NCI-H526 (cell line): ENCODE results near the gene TMEM184A.

Experiments
- DNase-seq, 2 experiments: peaks; one replicate each; lab custom pipeline; 2025; lab: John Stamatoyannopoulos, UW

The TMEM184A gene

DNA sequence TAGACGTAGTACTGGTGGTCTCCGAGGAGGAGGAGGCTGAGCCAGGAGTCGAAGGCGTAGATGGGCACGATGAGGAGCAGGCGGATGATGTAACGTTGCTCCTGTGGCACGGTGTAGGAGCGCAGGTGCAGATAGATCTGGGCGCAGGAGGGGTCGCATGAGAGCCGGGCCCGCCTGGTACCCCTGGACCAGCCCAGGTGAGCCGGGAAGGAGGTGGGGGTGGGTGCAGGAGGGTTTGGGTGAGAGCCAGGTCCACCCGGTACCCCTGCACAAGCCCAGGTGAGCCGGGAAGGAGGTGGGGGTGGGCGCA, 5.2 kb downstream of the TMEM184A start:
- DNase-seq = no peak

DNA sequence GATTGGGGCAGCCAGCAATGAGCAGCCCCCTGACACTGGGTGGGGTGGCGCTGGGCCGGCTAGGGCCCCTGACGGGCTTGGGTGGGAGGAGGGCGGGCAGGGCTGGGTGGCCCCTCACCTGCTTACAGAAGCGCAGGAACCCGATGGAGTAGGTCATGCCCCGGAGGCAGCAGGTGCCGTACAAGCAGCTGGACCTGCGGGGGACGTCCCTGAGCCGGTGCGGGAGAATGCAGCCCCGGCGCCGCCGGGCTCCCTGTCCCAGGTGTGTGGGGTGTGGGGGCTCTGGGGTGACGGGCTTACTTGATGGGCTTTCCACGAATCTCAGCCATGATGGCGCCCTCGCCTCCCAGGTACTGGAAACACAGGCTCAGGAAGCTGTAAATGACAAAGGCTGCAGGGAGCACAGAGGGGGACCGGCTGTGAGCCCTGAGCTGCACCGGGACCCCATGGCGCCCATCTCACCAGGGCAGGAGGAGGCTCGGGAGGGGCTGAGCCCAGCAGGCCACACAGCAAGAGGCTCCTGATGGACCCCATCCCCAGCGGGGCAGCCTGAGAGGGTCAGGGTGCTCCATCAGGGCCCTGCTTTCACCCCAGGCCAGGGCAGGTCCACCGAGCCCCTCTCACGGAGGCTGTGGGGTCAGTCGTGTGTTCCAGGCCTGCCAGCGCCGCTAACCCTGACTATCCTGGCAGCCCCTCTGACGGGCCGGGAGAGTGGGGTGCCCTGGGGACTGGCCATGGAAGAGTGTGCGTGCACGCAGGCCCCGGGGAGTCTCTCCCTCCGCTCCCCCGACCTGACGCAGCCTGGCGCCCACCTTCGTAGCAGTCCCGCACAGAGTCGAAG, 5.8 kb downstream of the TMEM184A start:
- DNase-seq = no peak

DNA sequence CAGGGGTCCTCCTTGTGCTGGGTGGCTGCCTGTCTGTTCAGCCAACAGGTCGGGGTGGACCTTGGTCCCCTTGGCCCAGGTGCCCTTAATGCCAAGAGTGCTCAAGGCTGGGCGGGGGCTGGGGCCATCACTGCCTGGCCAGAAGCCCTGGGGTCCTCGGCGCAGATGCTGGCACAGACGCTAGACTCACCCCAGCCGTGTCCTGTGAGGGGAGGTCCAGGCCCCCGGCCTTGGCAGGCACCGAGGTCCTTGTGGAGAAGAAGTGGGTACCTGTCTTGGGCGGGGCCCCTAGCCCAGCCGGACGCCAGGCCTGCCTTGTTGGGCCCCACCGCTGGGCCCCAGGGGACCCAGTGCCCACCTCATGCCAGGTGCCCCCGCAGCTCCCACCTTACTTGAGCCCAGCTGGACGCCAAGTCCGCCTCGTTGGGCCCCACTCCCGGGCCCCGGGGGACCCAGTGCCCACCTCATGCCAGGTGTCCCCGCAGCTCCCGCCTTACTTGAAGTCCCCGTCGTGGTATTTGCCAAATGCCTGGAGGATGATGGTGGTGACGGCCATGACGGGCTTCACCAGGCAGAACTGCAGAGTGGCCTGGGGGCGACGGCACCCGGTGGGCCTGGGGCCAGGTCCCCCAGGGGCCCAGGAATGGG, 6.5 kb downstream of the TMEM184A start:
- no peak for DNase-seq

DNA sequence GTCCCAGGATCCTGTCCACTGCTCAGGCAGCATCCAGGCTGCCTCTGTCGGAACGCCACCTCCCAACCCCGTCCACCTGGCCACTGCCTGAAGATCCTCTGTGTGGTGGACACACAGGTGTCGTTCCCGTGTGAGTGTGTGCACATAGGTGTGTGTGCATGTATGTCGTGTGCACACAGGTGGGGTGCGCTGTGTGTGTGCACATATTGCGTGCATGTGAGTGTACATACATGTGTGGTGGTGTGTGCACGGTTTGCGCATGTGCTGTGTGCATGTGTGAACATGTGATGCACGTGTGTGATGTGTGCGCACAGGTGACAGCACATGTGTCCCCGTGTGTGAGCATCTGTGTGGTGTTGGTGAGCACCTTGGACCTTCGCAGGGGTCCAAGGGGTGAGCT, 7.1 kb downstream of the TMEM184A start:
- DNase-seq = no peak

DNA sequence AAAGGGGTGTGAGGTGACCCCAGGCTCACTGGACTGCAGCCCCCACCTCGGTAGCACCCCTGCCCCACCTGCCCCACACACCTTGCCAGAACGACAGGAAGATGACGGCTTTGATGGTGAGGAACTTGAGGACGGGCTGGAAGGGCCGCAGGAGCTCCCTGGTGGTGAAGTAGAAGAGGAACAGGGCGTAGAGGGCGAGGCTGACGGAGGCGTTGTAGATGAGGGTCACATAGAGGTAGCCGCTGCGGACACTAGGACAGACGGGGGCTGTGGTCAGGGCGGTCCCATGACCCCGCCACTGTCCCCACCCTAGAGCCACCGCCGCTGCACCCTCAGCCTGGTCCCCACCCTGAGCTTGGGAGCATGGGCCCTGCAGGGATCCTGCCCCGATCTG, 7.6 kb downstream of the TMEM184A start:
- DNase-seq = no peak

DNA sequence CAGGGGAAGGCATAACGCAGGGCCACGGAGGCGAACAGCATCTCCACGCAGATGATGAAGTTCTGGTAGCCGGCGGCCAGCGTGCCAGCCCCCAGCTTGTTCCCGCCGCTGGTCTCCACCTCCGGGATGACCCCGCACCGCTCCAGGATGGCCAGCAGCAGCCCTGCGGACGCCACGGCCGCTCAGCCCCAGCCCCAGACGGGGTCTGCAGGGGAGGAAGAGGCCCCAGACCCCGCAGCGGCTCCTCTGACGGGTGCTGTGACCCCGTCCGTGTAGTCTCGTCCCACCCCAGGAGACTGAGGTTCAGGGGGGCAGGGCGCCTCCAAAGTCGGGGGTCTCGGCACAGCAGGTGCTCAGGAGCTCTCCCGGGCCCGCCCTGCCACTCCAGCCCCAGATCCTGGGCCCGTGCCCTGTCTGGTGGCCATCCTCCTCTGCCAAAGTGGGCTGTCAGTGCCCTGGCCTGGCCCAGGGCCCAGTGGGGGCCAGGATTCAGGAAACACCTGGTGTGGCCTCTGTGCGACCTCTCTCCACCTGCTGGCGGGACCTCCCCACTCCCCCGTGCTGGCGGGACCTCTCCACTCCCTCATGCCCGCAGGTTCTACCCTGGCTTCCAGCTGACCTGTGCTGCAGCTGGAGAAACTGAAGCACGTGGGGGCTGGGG, 8.1 kb downstream of the TMEM184A start:
- DNase-seq = no peak

DNA sequence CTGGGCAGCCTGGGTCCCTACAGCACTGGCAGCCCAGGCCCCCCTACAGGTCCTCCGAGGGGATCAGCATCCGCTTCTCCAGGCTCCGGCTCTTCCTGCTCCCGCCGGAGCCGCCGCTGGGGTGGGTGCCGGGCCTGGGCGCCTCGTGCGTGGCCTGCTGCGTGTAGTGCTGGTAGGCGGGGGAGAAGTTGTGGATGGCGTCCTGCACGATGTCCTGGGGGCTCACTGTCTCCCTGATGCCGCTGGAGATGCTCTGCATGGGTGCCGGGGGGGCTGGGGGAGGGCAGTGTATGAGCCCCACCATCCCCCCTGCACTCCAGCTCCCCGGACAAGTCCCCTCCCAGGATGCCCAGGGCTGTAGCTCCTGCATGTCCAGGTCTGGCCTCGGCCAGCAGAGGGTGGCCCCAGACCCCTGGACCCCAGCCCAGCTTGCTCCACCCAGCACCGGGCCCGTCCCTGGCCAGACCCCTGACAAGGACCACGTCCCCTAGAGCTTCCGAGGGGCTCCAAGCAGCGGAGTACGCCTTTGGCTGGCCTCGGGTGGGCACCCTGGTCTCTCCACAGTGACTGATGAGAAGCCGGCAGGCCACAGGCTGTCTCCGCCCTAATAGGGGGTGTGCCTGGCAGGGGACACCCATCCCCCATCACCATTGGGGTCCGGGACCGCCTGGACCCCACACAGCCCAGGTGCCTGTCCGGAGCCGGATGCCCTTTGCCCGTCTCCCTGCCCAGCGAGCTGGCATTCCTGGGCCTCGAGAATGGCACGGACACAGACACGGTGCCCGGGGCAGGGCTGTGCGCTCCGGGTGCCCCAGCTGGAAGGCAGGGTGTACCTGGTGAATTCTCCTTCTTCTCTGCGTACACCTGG, 8.9 kb downstream of the TMEM184A start:
- DNase-seq = no peak

DNA sequence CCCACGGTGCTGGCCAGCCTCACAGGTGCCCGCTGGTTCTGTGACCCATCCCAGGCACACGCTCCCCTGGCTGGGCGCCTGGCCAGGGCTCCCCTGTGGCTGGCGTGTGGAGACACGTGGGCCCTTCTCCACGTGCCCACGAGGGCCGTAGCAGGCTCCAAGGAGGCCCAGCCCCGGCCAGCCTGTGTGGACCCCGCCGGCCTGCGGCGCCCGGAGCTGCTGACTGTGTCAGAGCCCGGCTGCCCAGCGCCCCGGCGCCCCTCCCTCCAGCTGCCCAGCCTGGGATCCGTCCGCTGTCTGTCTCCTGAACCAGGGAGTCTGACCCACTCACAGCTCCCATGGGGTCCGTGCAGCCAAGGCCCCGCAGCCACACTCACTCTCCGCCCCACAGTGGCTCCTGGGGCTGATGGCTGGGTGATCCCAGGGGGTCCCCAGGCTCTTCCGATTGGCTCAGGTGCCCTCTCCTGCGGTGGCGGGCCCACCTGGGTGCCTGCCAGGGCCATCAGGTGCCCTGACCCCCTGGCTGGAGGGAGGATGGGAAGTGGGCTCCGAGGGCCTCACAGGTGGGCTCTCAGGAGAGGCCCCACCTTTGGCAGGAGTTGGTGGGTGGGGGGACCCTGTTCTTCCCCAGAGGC, 9.6 kb downstream of the TMEM184A start:
- no peak for DNase-seq

DNA sequence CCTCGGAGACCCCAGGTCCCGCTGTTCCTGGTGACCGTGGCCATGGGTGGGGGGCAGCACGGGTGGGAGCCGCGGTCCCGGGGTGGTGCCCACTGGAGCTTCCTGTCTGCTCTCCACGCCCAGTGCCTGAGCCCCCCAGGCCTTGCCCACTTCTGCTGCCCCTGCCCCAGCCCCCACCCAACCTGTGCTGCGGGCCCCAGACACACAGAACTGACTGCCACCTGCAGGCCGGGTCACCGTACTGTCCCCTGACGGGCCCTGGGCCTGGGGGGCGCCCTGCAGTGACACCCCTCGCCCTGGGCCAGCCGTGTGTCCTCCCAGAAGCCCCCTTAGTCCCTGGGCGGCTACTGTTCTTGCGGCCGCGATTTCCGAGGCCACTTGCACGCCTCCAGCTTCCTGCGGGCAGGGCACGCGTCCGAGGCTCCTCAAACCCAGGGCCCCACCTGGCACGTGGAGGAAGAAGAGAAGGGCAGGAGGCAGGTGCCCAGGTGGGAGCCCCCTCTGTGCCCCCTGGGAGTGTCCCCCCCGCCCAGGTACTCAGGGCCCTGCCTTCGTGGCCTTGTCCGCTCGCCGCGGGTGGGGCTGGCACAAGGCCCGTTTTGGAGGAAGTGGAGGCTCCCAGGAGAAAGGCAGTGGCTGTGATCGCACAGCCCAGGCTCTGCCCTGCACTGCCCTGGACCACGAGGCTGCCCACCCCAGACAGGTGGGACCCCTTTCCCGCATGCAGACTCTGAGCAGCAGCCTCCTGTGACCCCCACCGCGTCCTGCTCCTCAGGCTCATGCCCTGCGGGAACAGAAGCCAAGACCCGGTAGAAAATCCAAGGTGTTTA, 10.4 kb downstream of the TMEM184A start:
- DNase-seq = no peak

DNA sequence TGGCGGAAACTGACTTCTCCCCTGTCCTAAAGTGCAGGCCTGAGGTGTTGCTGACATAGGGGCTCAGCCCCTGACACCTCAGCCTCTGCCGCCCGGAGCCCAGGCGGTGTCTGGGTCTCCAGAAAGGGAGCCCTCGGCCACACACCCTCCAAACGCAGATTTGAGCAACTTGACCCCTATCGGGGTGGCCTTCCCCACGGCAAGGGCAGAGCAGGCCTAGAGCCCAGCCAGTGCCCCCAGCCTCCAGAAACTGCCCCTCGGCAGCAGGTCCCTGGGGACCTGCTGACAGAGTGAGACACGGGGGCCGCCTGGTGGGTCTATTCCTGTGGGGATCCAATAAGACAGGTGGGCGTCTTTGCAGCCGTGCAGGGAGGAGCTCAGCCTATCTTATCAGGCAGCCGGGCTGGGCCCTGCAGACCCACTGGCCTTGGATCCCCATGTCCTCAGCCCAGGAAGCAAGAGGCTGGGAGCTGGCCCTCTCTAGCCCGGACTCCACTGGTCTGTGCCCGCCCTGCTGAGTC, 11.0 kb downstream of the TMEM184A start:
- no peak for DNase-seq

DNA sequence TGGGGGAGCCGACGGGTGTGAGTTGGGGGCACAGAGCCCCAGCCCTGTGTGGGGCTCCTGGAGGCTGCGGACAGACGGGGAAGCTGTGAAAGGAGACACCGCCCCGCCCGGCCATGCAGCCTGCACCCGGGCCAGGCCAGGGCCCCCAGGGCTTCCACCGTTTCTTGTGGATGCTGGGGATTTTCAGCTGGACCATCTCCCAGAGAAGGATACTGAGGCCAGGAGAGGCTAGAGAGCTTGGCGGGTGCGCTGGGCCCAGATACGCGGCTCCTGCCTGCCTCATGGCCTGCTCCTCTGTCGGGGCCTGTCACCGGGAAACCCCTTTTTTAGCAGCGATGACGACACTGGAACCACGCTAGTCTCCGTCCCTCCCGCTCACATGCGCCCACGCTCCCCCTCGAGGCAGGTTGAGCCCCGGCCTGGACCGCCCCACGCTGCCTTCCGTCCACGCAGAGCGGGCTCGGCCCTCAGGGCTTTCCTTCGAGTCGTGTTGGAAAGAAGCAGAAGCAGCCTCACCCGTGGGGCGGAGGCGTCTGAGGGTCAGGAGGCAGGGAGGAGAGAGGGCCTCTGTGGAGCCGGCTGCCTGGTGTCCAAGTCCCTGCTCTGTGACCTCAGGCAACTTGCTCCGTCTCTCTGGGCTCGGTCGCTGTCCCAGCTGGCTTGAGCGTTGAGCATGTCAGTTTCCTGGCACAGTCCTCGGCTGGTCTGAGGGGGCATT, 11.7 kb downstream of the TMEM184A start:
- no peak for DNase-seq

DNA sequence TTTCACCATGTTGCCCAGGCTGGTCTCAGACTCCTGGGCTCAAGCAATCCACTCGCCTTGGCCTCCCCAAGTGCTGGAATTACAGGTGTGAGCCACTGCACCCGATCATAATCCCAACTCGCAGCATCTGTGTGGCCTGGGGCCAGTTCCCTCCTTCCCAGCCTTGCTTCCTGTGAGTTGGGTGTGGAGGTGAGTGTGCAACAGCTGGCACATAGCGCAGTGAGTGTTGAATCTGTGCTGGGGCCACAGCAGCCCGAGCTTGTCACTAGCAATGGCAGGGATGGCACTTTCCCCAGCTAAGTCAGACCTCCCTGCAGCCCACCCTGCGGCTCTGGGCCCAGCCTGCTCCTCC, 12.2 kb downstream of the TMEM184A start:
- no peak for DNase-seq

DNA sequence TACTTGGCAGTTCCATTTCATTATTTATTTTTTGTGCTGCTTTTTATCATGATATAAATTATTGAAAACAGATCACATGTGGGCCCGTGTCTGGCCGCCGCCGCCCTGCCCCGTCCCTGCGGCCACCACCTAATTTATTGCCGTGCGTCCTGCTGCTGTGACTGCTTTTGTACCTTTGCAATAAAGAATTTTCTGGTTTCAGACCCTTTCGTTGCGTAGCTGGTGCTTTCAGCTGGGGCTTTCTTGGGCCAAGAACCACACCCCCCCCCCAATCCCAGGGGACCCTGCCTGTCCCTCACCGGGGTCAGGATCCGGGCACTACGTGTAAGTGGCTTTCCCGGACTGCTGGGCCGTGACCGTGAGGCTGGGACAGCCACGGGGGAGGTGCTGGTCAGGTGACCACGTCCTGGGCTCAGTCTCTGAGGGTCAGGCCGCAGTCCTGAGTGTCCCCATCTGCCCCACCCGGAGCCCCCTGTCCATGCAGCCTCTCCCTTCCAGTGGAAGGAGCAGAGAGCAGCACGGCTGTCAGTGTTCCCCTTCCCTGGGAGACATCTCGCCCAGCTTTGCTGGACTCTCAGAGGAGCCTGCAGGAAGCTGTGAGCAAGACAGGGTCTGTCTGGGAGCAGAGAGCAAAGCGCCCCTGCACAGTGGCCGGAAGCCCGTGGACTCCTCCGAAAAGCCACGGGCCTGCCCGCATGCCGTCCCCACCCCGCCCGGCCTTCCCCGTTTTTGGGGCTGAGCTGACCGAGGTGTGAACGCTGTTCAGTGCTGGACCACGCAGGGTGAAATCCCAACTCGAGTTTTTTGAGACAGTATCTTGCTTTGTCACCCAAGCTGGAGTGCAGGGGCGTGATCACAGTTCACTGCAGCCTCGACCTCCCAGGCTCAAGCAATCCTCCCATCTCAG, 12.9 kb downstream of the TMEM184A start:
- no peak for DNase-seq

DNA sequence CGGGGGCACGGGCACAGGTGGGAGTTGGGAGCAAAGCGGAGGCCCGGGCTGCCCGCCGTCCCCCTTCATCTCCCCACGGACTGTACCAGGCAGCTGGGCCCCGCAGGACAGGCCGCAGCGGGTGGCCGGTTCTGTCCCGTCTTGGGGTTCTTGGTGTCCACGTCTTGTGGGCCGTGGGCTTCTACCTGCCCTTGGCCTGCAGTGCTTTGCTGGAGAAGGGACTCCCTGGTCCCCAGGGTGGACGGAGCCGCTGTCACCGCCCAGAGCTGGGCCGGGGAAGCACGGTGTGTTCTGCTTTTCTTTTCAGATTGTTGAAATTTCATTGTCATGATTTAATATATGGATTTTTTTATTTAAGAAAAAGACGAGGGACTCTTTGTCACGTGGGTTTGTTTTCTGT, 13.7 kb downstream of the TMEM184A start:
- DNase-seq = no peak

DNA sequence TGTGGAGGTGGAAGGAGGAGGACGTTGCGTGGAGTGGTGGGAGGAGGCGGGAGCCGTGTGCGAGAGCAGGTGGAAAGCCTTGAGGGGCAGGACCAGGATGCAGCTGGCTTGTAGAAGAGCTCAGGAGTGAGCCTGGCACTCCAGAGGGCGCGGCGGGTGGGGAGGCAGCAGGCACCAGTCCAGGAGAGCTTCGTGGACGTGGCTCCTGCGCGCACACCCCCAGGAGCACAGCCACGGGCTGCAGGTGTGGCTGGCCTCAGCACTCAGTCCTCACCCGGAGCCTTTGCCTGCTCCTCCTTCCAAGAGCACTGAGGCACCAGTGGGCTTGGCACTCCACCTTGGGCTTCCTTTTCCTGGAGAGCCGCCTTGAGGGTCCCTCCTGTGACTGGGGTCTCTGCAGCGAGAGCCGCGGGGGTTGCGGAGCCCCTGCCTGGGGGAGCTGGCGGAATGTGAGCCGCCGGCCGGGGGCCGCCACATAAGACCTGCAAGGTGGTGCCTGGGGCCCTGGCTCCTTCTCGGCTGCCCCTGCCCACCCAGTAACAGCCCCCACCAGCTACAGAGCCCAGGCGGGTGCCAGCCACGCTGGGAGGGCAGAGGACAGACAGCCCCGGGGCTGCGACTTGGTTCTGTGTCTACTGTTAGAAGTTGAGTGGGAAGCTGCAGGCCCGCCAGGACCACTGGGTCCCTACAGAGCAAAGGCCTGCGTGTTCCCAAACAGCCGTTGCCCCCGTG, 14.4 kb downstream of the TMEM184A start:
- no peak for DNase-seq

DNA sequence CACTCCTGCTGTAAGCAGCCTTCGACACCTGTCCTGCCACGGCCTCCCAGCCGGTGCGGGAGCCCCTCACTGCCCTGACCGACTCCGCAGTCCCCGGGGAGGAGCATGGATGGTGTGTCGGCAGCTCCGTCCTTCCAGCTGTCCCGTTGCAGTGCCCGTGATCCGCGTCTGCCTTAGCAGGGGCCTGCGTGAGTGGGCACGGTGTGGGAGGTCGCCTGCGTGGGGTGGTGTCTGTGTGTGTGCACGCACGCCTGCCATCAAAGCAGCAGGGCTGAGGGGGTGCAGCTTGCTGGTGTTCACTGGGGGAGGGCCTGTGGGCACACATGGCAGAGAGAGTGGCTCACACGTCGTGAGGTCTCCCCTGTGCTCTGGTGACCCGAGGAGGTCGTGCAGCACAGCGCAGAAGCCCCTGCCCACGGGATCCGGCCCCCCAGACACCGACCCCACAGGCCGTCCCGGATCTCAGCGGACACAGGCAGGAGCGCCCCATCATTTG, 15.2 kb downstream of the TMEM184A start:
- DNase-seq = no peak

DNA sequence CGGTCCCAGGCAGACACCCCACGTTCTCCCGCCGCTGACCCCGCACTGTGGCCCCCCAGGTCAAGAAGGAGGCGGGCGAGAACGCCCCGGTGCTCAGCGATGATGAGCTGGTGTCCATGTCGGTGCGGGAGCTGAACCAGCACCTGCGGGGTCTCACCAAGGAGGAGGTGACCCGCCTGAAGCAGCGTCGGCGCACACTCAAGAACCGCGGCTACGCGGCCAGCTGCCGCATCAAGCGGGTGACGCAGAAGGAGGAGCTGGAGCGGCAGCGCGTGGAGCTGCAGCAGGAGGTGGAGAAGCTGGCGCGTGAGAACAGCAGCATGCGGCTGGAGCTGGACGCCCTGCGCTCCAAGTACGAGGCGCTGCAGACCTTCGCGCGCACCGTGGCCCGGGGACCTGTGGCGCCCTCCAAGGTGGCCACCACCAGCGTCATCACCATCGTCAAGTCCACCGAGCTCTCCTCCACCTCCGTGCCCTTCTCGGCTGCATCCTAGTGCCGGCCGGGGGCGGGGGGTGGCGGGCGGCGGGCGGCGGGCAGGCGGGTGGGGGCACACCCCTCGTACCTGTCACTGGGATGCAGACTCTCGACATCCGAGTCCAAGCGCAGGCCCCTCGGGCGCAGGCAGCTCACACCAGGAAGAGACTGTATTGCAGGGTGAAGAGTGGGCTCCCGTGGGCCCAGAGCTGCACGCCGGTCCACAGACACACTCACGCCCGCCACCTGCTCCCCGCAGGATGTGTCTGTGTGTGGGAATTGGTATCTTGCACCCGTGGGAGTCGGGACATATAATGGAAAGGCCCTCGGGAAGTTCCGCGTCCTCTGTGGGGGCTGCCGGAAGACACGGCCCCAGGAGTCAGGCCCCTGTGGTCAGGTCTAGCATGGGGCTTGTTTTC, 15.9 kb downstream of the TMEM184A start:
- DNase-seq = no peak
